ENCODE data around the gene ITGB8.

ITGB8 gene

GRCh38 chr7:20441991-20442441, 111.3 kb downstream of the ITGB8 start:
- TF ChIP-seq CTCF (conservative IDR thresholded peaks at IDR 0.05; ENCODE audit: low read length) = no peak
- H3K4me3 ChIP-seq (ENCODE audit: low read length) = no peak overlapping the region
- peak; percentile 33 for DNase-seq (ENCODE audit: low read depth)

- no peak for TF ChIP-seq CTCF (conservative IDR thresholded peaks at IDR 0.05; ENCODE audit: low read length)
- DNase-seq (ENCODE audit: low read depth) = no peak
Measured at GRCh38 chr7:20442951-20443350, 112.3 kb downstream of the ITGB8 start.

GRCh38 chr7:20444030-20444800, 113.5 kb downstream of the ITGB8 start:
- DNase-seq (ENCODE audit: low read depth) = peak; percentile 66
- no peak for TF ChIP-seq CTCF (conservative IDR thresholded peaks at IDR 0.05; ENCODE audit: low read length)
- no peak overlapping the region for H3K4me3 ChIP-seq (ENCODE audit: low read length)

More at GRCh38 chr7:20442951-20443350, 112.3 kb downstream of the ITGB8 start:
- no peak overlapping the region for H3K4me3 ChIP-seq (ENCODE audit: low read length)

GRCh38 chr7:20447021-20447650, 116.4 kb downstream of the ITGB8 start:
- TF ChIP-seq CTCF (conservative IDR thresholded peaks at IDR 0.05; ENCODE audit: low read length) = no peak
- DNase-seq (ENCODE audit: low read depth) = peak; percentile 5
- H3K4me3 ChIP-seq (ENCODE audit: low read length) = no peak overlapping the region

- no peak for TF ChIP-seq CTCF (conservative IDR thresholded peaks at IDR 0.05; ENCODE audit: low read length)
- no peak for DNase-seq (ENCODE audit: low read depth)
- H3K4me3 ChIP-seq (ENCODE audit: low read length) = no peak overlapping the region
Measured at GRCh38 chr7:20449176-20449575, 118.5 kb downstream of the ITGB8 start.

GRCh38 chr7:20450536-20450935, 119.8 kb downstream of the ITGB8 start:
- DNase-seq (ENCODE audit: low read depth) = no peak
- TF ChIP-seq CTCF (conservative IDR thresholded peaks at IDR 0.05; ENCODE audit: low read length) = no peak
- H3K4me3 ChIP-seq (ENCODE audit: low read length) = no peak overlapping the region

GRCh38 chr7:20454202-20454601, 123.5 kb downstream of the ITGB8 start:
- H3K4me3 ChIP-seq (ENCODE audit: low read length) = no peak overlapping the region
- TF ChIP-seq CTCF (conservative IDR thresholded peaks at IDR 0.05; ENCODE audit: low read length) = no peak
- DNase-seq (ENCODE audit: low read depth) = no peak

Data from AG10803 (cell line).